ENCODE measurements around the gene TRAFD1. TPM values are rescaled to one million over a fixed set of nuclear protein-coding genes. Genes with fewer than 3 reads are reported as not detected.

TRAFD1 gene
- total RNA-seq, 1 donor from 2014 or later: 40.4 TPM

DNA sequence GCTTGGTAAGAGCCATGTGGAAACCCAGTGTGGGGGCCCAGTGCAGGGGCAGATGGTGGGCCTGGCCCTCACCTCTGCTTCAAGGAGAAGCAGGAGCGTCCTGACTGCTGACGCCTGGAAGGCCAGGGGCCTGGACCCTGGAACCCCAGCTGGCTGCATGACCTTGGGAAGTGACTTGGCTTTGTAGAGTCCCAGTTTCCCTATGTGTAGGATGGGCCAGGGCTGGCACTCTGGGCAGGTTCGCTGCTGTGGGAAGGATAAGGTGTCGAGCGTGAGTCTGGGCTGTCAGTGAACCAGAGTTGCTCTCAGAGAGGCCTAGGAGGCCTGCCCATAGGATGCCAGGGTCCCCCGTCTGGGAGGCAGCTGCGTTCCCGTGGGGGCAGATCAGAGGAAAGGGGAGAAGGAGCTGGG lies 43.2 kb downstream of the TRAFD1 start:
- peaks cover 10% of the 10 kb centered on the region for H3K36me3 Mint-ChIP-seq
- no peak for DNase-seq (ENCODE audit: extremely low spot score, unreplicated experiment)
- H3K4me1 Mint-ChIP-seq (ENCODE audit: unreplicated experiment): no peaks in the 10 kb centered on the region
- no peak overlapping the region for H3K27ac Mint-ChIP-seq
- H3K27me3 Mint-ChIP-seq: no peaks in the 10 kb centered on the region
- H3K4me3 Mint-ChIP-seq: no peak overlapping the region
- TF ChIP-seq, protein P1, sequence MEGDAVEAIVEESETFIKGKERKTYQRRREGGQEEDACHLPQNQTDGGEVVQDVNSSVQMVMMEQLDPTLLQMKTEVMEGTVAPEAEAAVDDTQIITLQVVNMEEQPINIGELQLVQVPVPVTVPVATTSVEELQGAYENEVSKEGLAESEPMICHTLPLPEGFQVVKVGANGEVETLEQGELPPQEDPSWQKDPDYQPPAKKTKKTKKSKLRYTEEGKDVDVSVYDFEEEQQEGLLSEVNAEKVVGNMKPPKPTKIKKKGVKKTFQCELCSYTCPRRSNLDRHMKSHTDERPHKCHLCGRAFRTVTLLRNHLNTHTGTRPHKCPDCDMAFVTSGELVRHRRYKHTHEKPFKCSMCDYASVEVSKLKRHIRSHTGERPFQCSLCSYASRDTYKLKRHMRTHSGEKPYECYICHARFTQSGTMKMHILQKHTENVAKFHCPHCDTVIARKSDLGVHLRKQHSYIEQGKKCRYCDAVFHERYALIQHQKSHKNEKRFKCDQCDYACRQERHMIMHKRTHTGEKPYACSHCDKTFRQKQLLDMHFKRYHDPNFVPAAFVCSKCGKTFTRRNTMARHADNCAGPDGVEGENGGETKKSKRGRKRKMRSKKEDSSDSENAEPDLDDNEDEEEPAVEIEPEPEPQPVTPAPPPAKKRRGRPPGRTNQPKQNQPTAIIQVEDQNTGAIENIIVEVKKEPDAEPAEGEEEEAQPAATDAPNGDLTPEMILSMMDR (conservative IDR thresholded peaks at IDR 0.05): no peak
- no peaks in the 10 kb centered on the region for H3K9me3 Mint-ChIP-seq

DNA sequence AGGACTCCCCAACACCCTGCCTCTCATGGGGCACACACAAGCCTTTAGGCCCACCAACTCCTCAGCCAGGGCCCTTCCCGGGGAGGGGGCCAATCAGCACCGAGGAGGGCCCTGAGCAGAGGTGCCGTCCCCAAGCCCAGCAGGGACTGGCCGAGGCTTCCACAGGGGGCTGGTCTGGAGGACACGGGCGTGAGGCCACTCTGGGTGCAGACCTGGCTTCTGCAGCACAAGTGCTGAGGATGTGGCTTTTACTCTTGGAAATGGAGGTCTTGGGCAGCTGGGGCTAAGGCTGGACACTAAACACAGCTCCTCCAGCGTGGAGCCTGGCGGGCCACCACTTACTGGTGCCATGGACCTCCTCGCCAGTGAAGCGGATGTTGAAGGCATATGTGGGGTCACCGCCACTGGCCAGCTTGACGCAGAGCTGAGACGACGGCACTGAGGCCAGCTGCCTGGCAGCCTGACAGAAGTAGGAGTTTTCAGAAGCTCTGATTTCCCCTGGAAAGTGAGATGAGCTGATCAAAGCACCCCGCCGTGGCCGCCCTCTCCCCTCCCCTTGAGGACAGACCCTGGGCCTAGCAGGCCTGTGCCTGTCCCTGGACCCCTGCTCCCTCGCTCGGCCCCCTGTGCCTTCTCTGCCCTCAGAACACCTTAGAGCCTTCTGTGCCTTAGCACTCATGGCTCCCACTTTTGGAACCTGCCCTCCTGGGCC lies 44.0 kb downstream of the TRAFD1 start:
- Mint-ChIP-seq H3K9me3 (no peaks in the 10 kb centered on the region), H3K27me3 (no peaks in the 10 kb centered on the region), H3K27ac (no peak overlapping the region), H3K36me3 (peaks cover 10% of the 10 kb centered on the region), H3K4me3 (no peak overlapping the region), H3K4me1 (ENCODE audit: unreplicated experiment) (no peaks in the 10 kb centered on the region)
- no peak for DNase-seq (ENCODE audit: extremely low spot score, unreplicated experiment)
- TF ChIP-seq, protein P1 (conservative IDR thresholded peaks at IDR 0.05): no peak

DNA sequence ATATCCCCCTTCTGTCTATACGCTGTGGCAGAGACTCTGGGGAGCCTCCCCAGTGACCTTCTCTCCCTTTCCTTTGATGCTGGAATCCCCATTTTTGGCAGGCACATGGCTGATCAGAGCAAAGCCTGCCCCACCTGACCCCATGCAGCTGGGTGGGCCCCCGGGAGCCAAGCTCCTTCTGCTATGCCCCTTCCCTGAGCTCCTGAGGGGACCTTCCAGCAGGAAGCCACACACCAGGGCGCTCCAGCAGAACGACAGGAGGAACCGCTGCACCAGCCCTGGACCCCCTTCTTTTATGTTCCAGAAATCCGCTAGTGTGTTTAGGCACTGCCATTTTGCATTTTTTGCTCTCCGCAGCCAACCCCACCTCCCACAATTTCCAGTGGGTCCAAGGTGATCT lies 44.6 kb downstream of the TRAFD1 start:
- DNase-seq (ENCODE audit: extremely low spot score, unreplicated experiment): no peak
- Mint-ChIP-seq H3K27me3 (no peaks in the 10 kb centered on the region), H3K9me3 (no peaks in the 10 kb centered on the region), H3K4me1 (ENCODE audit: unreplicated experiment) (no peaks in the 10 kb centered on the region), H3K27ac (peak overlapping the region; percentile 53), H3K36me3 (peaks cover 12% of the 10 kb centered on the region), H3K4me3 (no peak overlapping the region)
- TF ChIP-seq, protein P1 (conservative IDR thresholded peaks at IDR 0.05): no peak

DNA sequence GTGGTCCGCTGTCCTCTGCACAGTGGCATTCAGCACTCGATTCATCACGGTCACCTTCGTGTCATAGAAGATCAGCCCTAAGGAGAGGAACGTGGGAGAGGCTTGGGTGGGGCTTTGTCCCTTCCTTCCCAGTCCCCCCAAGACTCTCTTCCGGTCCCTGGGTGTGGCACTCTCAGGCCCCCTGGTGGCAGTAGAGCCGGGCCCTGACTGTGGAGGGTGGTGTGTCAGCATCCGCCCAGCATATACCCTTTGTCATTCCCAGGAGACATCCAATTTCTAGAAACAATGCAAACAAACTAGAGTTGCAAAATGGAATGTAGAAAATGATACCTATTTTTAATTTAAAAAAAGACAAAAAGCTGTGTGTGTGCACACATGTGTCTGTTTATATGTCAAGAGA lies 45.0 kb downstream of the TRAFD1 start:
- H3K27me3 Mint-ChIP-seq: no peaks in the 10 kb centered on the region
- H3K9me3 Mint-ChIP-seq: no peaks in the 10 kb centered on the region
- H3K27ac Mint-ChIP-seq: peak overlapping the region; percentile 53
- no peak for DNase-seq (ENCODE audit: extremely low spot score, unreplicated experiment)
- TF ChIP-seq, protein P1 (conservative IDR thresholded peaks at IDR 0.05): peak; percentile 56
- H3K36me3 Mint-ChIP-seq: peaks cover 14% of the 10 kb centered on the region
- no peaks in the 10 kb centered on the region for H3K4me1 Mint-ChIP-seq (ENCODE audit: unreplicated experiment)
- H3K4me3 Mint-ChIP-seq: no peak overlapping the region

DNA sequence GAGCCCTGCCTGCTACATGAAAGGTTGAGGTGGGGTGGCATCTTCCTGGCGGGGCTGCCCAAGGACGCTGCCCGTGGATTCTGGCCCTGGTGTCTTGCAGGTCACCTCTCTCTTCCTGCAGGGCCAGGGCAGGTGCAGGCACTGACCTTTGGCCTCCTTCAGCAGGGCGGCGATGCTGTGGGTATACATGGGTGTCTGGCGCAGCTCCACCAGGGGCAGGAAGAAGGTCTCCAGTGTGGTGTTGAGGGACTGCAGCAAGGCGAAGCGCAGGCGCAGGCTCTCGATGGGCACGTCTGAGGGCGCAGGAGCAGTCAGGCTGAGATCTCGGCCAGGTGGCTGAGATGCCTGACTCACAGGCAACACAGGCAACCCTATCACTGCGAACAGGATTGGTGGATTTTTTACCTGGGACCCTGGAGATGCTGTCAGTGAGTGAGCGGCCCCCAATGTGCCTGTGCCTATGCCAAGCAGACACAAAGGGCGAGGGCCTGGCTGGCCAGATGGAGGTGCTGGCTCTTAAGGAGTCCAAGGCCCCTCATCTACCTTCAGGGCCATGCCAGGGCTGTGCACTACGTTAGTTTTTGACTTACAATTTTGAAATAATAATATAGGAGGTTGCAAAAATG lies 45.7 kb downstream of the TRAFD1 start:
- no peak overlapping the region for H3K4me3 Mint-ChIP-seq
- H3K9me3 Mint-ChIP-seq: no peaks in the 10 kb centered on the region
- H3K27ac Mint-ChIP-seq: no peak overlapping the region
- TF ChIP-seq, protein P1 (conservative IDR thresholded peaks at IDR 0.05): no peak
- H3K4me1 Mint-ChIP-seq (ENCODE audit: unreplicated experiment): no peaks in the 10 kb centered on the region
- peaks cover 14% of the 10 kb centered on the region for H3K36me3 Mint-ChIP-seq
- no peak for DNase-seq (ENCODE audit: extremely low spot score, unreplicated experiment)
- no peaks in the 10 kb centered on the region for H3K27me3 Mint-ChIP-seq

All from type B pancreatic cell (in vitro differentiated cells).